Body of pancreas (tissue), 4 donors: ENCODE results near the gene HIVEP2. TPM values are rescaled to one million over a fixed set of nuclear protein-coding genes. Genes with fewer than 3 reads are reported as not detected.

Source experiments
- ATAC-seq: fragments of 150-250 bp; one replicate; pipeline ENCODE4 v1.9.1; 2016
- DNase-seq, 4 donors: peaks; one replicate each; pipeline ENCODE4 v3.0.0-alpha.2; 2019
- H3K27ac ChIP-seq, 4 donors: fragments of 200-600 bp; sonication (generic); 1 replicate in 3 of 4; 2 replicates in 1 of 4; pipeline versions ENCODE4 v1.5.1 to v1.6.1; 2016 to 2019; ENCODE audit warnings: mild to moderate bottlenecking in 1 of 4, mixed read lengths in 1 of 4, moderate library complexity in 1 of 4
- H3K27me3 ChIP-seq, 2 donors: fragments of 200-600 bp; sonication (generic); one replicate each; pipeline ENCODE4 v1.6.0; 2016; ENCODE audit warnings: mild to moderate bottlenecking in 1 of 2
- H3K36me3 ChIP-seq, 2 donors: fragments of 200-600 bp; sonication (generic); replicated peaks in 1 of 2; 2 replicates each; pipeline ENCODE4 v1.5.1; 2016; ENCODE audit warnings: low read depth in 2 of 2; ENCODE audit not compliant: insufficient read depth in 1 of 2
- H3K4me1 ChIP-seq: fragments of 200-600 bp; sonication (generic); one replicate; pipeline ENCODE4 v1.6.0; 2016
- H3K4me3 ChIP-seq, 2 donors: fragments of 200-600 bp; sonication (generic); 1 replicate in 1 of 2; 2 replicates in 1 of 2; pipeline ENCODE4 v1.5.1; 2016 to 2019
- H3K9me3 ChIP-seq, 3 donors: fragments of 200-600 bp; sonication (generic); 1 replicate in 2 of 3; 2 replicates in 1 of 3; pipeline ENCODE4 v1.5.1; 2016
- CTCF ChIP-seq, 7 experiments: fragments of 450-650 bp in 4 of 7; fragments of 200-600 bp in 3 of 7; sonication (generic) in 3 of 7; IDR thresholded peaks; one replicate each; pipeline ENCODE4 v1.5.1; 2016 to 2019; ENCODE audit warnings: antibody characterized with exemption in 7 of 7
- POLR2A ChIP-seq, 3 donors: fragments of 450-650 bp; IDR thresholded peaks; one replicate each; pipeline ENCODE4 v1.6.1; 2016; ENCODE audit warnings: antibody characterized with exemption in 3 of 3, mild to moderate bottlenecking in 2 of 3
- WGBS, 2 donors: methylation state at CpG; one replicate each; pipeline ENCODE4 v1.1.5; 2017; 5-methylcytosine and 5-hydroxymethylcytosine counted together
- intact Hi-C: fragments of 100-400 bp; cut with DNase I; formaldehyde crosslinking; loops from one replicate; pipeline ENCODE4 v1.15.1; 2023
- total RNA-seq, 2 donors: library from RNA; depleted of rRNA; stranded (reverse); fragments of >200 nt; gene quantifications; one replicate each; pipeline ENCODE4 v1.1.0, GENCODE V29; 2016

Gene HIVEP2
- total RNA-seq, 2 donors from 2014 or later, result 11.2 to 16.5 TPM

GRCh38 chr6:142821164-142821716 is 123.7 kb downstream of the HIVEP2 start:
- ATAC-seq (no peak), DNase-seq (no peak)
- Histone ChIP-seq H3K27ac (no peak overlapping the region), H3K4me3 (no peak overlapping the region), H3K9me3 (no peaks in the 10 kb centered on the region), H3K36me3 (no peaks in the 10 kb centered on the region), H3K4me1 (peaks cover 33% of the 10 kb centered on the region), H3K27me3 (no peaks in the 10 kb centered on the region)
- WGBS, 2 donors, result 89 to 92% methylated on average over 6 of the region's 6 CpGs
- no peak for TF ChIP-seq CTCF (IDR thresholded peaks at IDR 0.05)
- intact Hi-C loops, result no loop called here

- Histone ChIP-seq H3K4me1 (peaks cover 33% of the 10 kb centered on the region), H3K27ac (peak overlapping the region in 3 of 4 donors; percentile 24 to 67 (median 49)), H3K4me3 (no peak overlapping the region), H3K36me3 (no peaks in the 10 kb centered on the region), H3K9me3 (no peaks in the 10 kb centered on the region), H3K27me3 (no peaks in the 10 kb centered on the region)
- ATAC-seq (no peak), DNase-seq (no peak)
- WGBS, 2 donors, result 58 to 61% methylated on average over 4 of the region's 4 CpGs
- intact Hi-C loops, result no loop called here
- TF ChIP-seq POLR2A (IDR thresholded peaks at IDR 0.05) (no peak), CTCF (IDR thresholded peaks at IDR 0.05) (no peak)
Measured at GRCh38 chr6:142820338-142821051, 124.5 kb downstream of the HIVEP2 start.

- Histone ChIP-seq H3K4me3 (no peak overlapping the region), H3K36me3 (no peaks in the 10 kb centered on the region), H3K4me1 (peaks cover 33% of the 10 kb centered on the region), H3K27ac (peak overlapping the region in 3 of 4 donors; percentile 24 to 67 (median 49)), H3K27me3 (no peaks in the 10 kb centered on the region), H3K9me3 (no peaks in the 10 kb centered on the region)
- intact Hi-C loops, result no loop called here
- peak; percentile 60 for ATAC-seq
- DNase-seq, result no peak
- WGBS, 2 donors, result 35 to 39% methylated on average over 8 of the region's 8 CpGs
- TF ChIP-seq POLR2A (IDR thresholded peaks at IDR 0.05) (no peak), CTCF (IDR thresholded peaks at IDR 0.05) (no peak)
Measured at GRCh38 chr6:142819603-142820337, 125.2 kb downstream of the HIVEP2 start.

GRCh38 chr6:142816486-142816885 is 128.5 kb downstream of the HIVEP2 start:
- WGBS, 2 donors, result 96 to 97% methylated on average over 4 of the region's 4 CpGs

More at GRCh38 chr6:142816486-142816885, 128.5 kb downstream of the HIVEP2 start:
- Histone ChIP-seq H3K36me3 (no peaks in the 10 kb centered on the region), H3K4me3 (no peak overlapping the region), H3K4me1 (peaks cover 18% of the 10 kb centered on the region), H3K27me3 (no peaks in the 10 kb centered on the region), H3K9me3 (no peaks in the 10 kb centered on the region), H3K27ac (no peak overlapping the region)
- ATAC-seq (no peak), DNase-seq (no peak)
- no peak for TF ChIP-seq POLR2A (IDR thresholded peaks at IDR 0.05)
- no peak for TF ChIP-seq CTCF (IDR thresholded peaks at IDR 0.05)
- intact Hi-C loops, result no loop called here
